Transverse colon (tissue), 4 donors: Measurements from ENCODE around the gene GCA. TPM values are rescaled to one million over a fixed set of nuclear protein-coding genes. Genes with fewer than 3 reads are reported as not detected.

Experiments
- DNase-seq: peaks from one replicate; pipeline ENCODE4 v3.0.0-alpha.2; 2019
- H3K27ac ChIP-seq, 4 donors: fragments of 200-600 bp; sonication (generic); 2 replicates each; pipeline ENCODE4 v1.5.1; 2016 to 2018; ENCODE audit warnings: inconsistent platforms in 4 of 4
- H3K27me3 ChIP-seq: fragments of 200-600 bp; sonication (generic); 2 replicates; pipeline ENCODE4 v1.5.1; 2017; ENCODE audit warnings: inconsistent platforms
- H3K36me3 ChIP-seq, 4 donors: fragments of 200-600 bp; sonication (generic); 2 replicates each; pipeline ENCODE4 v1.5.1; 2017 to 2019; ENCODE audit warnings: inconsistent platforms in 4 of 4
- H3K4me1 ChIP-seq, 4 donors: fragments of 200-600 bp; sonication (generic); 2 replicates each; pipeline ENCODE4 v1.5.1; 2017 to 2020; ENCODE audit warnings: inconsistent platforms in 4 of 4
- H3K4me3 ChIP-seq, 4 donors: fragments of 200-600 bp; sonication (generic); 1 replicate in 1 of 4; 2 replicates in 3 of 4; pipeline versions ENCODE4 v1.5.1 to v1.6.1; 2017 to 2019; ENCODE audit warnings: inconsistent platforms in 4 of 4
- H3K9me3 ChIP-seq, 2 donors: fragments of 200-600 bp; sonication (generic); 2 replicates each; pipeline ENCODE4 v1.5.1; 2017 to 2019; ENCODE audit warnings: inconsistent platforms in 2 of 2
- EP300 ChIP-seq: sonication (generic); formaldehyde crosslinking; IDR thresholded peaks from one replicate; pipeline ENCODE4 v1.6.1; 2017; ENCODE audit warnings: antibody characterized with exemption, low read depth
- POLR2A ChIP-seq: fragments of 450-650 bp; IDR thresholded peaks from one replicate; pipeline ENCODE4 v1.6.1; 2016; ENCODE audit warnings: antibody characterized with exemption, mild to moderate bottlenecking, moderate library complexity
- POLR2AphosphoS5 ChIP-seq, 3 donors: sonication (generic); formaldehyde crosslinking; IDR thresholded peaks; one replicate each; pipeline ENCODE4 v1.6.1; 2016; ENCODE audit warnings: antibody characterized with exemption in 3 of 3
- WGBS, 2 donors: methylation state at CpG; one replicate each; pipeline ENCODE4 v1.1.5; 2018; ENCODE audit warnings: low coverage in 1 of 2; 5-methylcytosine and 5-hydroxymethylcytosine counted together
- in situ Hi-C, 4 donors: fragments of 200-750 bp; cut with MboI; loops; one replicate each; pipeline versions ENCODE4 v1.15.0 to v1.15.1; 2017; ENCODE audit warnings: low sequenced_read_pairs in 3 of 4, low pct_ligation_motif_present in 1 of 4, low pct_unique_long_range_greater_than_20kb in 1 of 4
- intact Hi-C: fragments of 100-400 bp; cut with DNase I; formaldehyde crosslinking; loops from one replicate; pipeline ENCODE4 v1.15.1; 2023; ENCODE audit warnings: low total_unique reads
- total RNA-seq, 4 donors: library from RNA; depleted of rRNA; stranded (reverse); fragments of >200 nt; gene quantifications; one replicate each; pipeline ENCODE4 v1.1.0, GENCODE V29; 2016
- TF ChIP-seq, protein P1 (sequence below), 5 experiments: fragments of 200-600 bp in 3 of 5; fragments of 450-650 bp in 2 of 5; sonication (generic) in 3 of 5; IDR thresholded peaks; 1 replicate in 2 of 5; 2 replicates in 3 of 5; pipeline ENCODE4 v1.5.1; 2016 to 2017; ENCODE audit warnings: antibody characterized with exemption in 5 of 5, inconsistent platforms in 3 of 5, mild to moderate bottlenecking in 2 of 5, moderate library complexity in 1 of 5

Gene GCA
- total RNA-seq, 4 donors from 2014 or later = 7.5 to 25.8 (median 18.4) TPM; not detected in 1

DNA sequence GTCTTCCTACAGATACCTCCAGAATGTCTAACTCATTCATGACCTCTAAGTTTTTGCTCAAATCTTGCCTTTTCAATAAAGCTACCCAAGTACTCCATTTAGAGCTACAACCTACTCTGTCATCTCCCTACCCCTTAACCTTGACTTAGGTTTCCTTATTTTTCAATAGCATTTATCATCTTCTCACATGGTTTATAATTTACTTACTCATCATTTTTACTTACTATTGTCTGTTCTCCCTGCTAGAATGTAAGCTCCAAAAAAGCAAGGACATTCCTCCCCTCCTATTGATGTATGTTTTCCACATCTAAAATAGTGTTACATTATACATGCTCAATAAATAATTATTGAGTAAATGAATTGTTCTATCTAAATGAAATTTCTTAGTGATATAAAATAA is 3.1 kb upstream of the GCA start:
- Histone ChIP-seq H3K36me3 (no peaks in the 10 kb centered on the region), H3K27ac (no peak overlapping the region), H3K4me3 (no peak overlapping the region), H3K9me3 (no peaks in the 10 kb centered on the region), H3K4me1 (peaks cover 0 to 12% (median 4%) of the 10 kb centered on the region in 4 donors), H3K27me3 (no peaks in the 10 kb centered on the region)
- in situ Hi-C loops (loop anchor here in 1 of 4 donors (25.0 kb wide), 1 partner anchor 354 kb away; no protein-coding TSS in a partner anchor), intact Hi-C loops (no loop called here)
- TF ChIP-seq, protein P1, sequence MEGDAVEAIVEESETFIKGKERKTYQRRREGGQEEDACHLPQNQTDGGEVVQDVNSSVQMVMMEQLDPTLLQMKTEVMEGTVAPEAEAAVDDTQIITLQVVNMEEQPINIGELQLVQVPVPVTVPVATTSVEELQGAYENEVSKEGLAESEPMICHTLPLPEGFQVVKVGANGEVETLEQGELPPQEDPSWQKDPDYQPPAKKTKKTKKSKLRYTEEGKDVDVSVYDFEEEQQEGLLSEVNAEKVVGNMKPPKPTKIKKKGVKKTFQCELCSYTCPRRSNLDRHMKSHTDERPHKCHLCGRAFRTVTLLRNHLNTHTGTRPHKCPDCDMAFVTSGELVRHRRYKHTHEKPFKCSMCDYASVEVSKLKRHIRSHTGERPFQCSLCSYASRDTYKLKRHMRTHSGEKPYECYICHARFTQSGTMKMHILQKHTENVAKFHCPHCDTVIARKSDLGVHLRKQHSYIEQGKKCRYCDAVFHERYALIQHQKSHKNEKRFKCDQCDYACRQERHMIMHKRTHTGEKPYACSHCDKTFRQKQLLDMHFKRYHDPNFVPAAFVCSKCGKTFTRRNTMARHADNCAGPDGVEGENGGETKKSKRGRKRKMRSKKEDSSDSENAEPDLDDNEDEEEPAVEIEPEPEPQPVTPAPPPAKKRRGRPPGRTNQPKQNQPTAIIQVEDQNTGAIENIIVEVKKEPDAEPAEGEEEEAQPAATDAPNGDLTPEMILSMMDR (IDR thresholded peaks at IDR 0.05) = no peak
- TF ChIP-seq POLR2A = no peak
- TF ChIP-seq POLR2AphosphoS5 (IDR thresholded peaks at IDR 0.05) = no peak
- TF ChIP-seq EP300 = no peak
- no peak for DNase-seq

DNA sequence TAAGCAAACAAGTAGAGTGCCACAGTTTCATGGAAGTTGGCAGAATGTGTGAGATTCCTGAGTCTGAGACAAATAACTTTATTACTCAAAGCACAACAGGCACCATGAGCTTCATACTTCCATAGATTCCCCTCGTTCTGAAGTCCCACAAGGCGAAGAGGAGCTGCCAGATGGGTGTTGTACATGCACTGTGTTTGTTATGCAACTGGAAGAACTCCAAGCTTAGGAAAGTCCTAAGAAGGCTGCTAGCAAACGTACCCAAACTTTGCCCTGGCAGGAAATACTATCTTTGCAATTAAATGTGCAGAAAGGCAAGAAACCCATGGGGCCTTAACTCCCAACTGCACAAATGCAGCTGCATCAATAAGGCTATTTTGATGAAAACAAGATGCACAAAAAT is 1.6 kb upstream of the GCA start:
- TF ChIP-seq POLR2AphosphoS5 (IDR thresholded peaks at IDR 0.05) (no peak), EP300 (no peak), POLR2A (no peak)
- TF ChIP-seq, protein P1 (IDR thresholded peaks at IDR 0.05) = no peak
- Histone ChIP-seq H3K27ac (no peak overlapping the region), H3K9me3 (no peaks in the 10 kb centered on the region), H3K4me1 (peaks cover 0 to 12% (median 4%) of the 10 kb centered on the region in 4 donors), H3K4me3 (no peak overlapping the region), H3K36me3 (no peaks in the 10 kb centered on the region), H3K27me3 (no peaks in the 10 kb centered on the region)
- 45 to 80% methylated on average over 3 of the region's 3 CpGs for WGBS, 2 donors
- in situ Hi-C loops = loop anchor here in 1 of 4 donors (25.0 kb wide), 1 partner anchor 355 kb away; no protein-coding TSS in a partner anchor
- DNase-seq = no peak
- intact Hi-C loops = no loop called here

DNA sequence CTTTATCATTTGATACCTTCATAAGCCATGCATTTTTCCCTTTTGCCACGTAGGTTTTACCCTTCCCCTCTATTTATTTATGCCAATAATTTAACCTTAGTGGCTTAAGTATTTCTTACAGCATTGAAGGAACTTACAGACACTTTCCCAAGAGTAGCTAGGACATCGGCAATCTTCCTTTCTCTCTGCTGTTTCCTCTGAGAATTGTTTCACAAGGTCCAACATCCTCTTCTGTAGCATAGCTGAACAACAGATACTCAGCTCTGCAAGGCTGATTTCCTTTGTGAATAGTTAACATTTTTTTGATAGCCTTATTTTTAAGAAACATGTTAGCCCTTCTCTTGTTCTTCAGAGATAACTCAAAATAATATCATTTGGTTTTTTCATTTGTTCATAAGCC is 1.1 kb upstream of the GCA start:
- H3K9me3 ChIP-seq = no peaks in the 10 kb centered on the region
- H3K4me1 ChIP-seq = peaks cover 0 to 12% (median 4%) of the 10 kb centered on the region in 4 donors
- DNase-seq = no peak
- no peaks in the 10 kb centered on the region for H3K36me3 ChIP-seq
- no peaks in the 10 kb centered on the region for H3K27me3 ChIP-seq
- H3K27ac ChIP-seq = no peak overlapping the region
- no peak for TF ChIP-seq POLR2AphosphoS5 (IDR thresholded peaks at IDR 0.05)
- no peak for TF ChIP-seq EP300
- TF ChIP-seq, protein P1 (IDR thresholded peaks at IDR 0.05) = no peak
- TF ChIP-seq POLR2A = no peak
- in situ Hi-C loops = loop anchor here in 1 of 4 donors (25.0 kb wide), 1 partner anchor 356 kb away; no protein-coding TSS in a partner anchor
- intact Hi-C loops = no loop called here
- H3K4me3 ChIP-seq = no peak overlapping the region
- WGBS, 2 donors = 59 to 76% methylated on average over 2 of the region's 2 CpGs

DNA sequence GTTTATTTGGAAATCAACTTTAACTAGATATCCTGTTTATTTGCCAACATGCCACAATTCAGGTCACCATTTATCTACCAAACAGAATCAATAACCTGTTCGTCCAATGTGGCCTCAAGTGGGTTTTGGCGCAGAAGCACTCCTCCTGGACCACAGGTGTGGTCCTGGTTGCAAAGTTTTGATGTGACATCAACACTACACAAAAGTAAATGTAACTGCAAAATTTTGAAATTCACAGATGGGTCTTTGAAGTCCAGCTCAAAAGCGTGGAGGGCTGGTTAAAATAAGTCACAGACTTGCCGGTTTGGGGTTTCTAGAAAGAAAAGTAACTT is 474 bp upstream of the GCA start:
- Histone ChIP-seq H3K9me3 (no peaks in the 10 kb centered on the region), H3K4me3 (peak overlapping the region in 3 of 4 donors; percentile 66 to 90 (median 85)), H3K4me1 (peaks cover 0 to 12% (median 4%) of the 10 kb centered on the region in 4 donors), H3K27ac (peak overlapping the region in 2 of 4 donors; percentile 88 to 90), H3K27me3 (no peaks in the 10 kb centered on the region), H3K36me3 (peaks cover 0 to under 1% (median under 1%) of the 10 kb centered on the region in 4 donors)
- intact Hi-C loops (no loop called here), in situ Hi-C loops (loop anchor here in 1 of 4 donors (25.0 kb wide), 1 partner anchor 356 kb away; no protein-coding TSS in a partner anchor)
- TF ChIP-seq POLR2AphosphoS5 (IDR thresholded peaks at IDR 0.05) (no peak), POLR2A (no peak), EP300 (no peak)
- TF ChIP-seq, protein P1 (IDR thresholded peaks at IDR 0.05) = no peak
- 47 to 55% methylated on average over 4 of the region's 4 CpGs for WGBS, 2 donors
- DNase-seq = no peak
